GM10847 (cell line): ENCODE data around the gene TP53TG3E.
"Not testable (repeated sequence)": the region's sequence is repeated elsewhere in the genome, so short reads cannot be mapped to it uniquely, and the experiment has no call there.

ENCODE experiments used
- POLR2A ChIP-seq: IDR thresholded peaks from 2 replicates; pipeline ENCODE4 v1.6.1; 2011; ENCODE audit not compliant: insufficient read length; ENCODE audit errors: extremely low read depth

Gene TP53TG3E, protein sequence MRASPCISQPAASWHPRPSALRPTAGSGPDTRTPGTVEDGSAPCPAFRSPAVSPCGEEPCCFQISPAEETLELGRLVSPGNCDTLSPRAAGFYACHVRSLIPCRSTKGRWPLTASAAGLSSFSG

DNA sequence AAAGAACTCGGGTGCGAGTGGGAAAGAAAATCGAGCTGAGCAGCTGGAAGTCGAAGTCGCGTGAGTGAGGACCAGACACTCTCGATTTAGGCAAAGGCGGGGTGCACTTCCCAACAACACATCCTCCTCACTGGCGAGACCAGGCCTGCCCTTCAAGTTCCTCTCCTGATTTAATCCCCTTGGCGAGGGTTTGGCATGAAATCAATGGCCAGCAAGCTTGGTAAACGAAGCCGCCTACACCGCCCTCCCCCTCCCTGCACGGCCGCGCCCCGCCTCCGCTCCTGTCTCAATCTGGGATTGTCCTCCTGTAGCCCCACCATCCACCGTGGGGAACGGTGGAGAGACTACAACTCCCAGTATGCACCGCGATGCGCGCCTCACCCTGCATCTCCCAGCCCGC is at the start of gene TP53TG3E:
Gene TP53TG3E, plus strand, starts transcription at position 301 of the 400 bp plus-strand sequence. Its CDS starts 68 bp downstream, at position 369.
- not testable (repeated sequence) for TF ChIP-seq POLR2A
